ENCODE results near the gene TRH. TPM values are rescaled to one million over a fixed set of nuclear protein-coding genes. Genes with fewer than 3 reads are reported as not detected.

Gene TRH
- total RNA-seq (2022; extraction: Qiagen RNA extraction) = not detected in 5 replicates

GRCh38 chr3:129974564-129974832, at the start of gene TRH:
TRH (plus strand) TSS chr3:129974720; CDS start chr3:129975817, 1,097 bp downstream.

Other genes with a start within 250 kb of the TRH start
- gene TMCC1, start 81.0 kb upstream of the TRH start, total RNA-seq (2022; extraction: Qiagen RNA extraction) = 10.7 to 15.7 TPM (median 11.3 TPM) in 5 replicates
- not detected in 5 replicates for gene ALG1L2, start 107.1 kb downstream of the TRH start, total RNA-seq (2022; extraction: Qiagen RNA extraction)

All from A549 treated with CORT108297 at 1 μM for 4 hours (cell line).